GM12872 (cell line): ENCODE data around the gene SLC36A4.
A peak's percentile ranks its signal among the peaks of the same experiment; 100 is the strongest.

Experiments
- TF ChIP-seq, protein P1 (sequence below): IDR thresholded peaks from 3 replicates; pipeline ENCODE4 v1.5.1; 2011; ENCODE audit warnings: low read depth, mild to moderate bottlenecking, low read length, moderate library complexity; ENCODE audit not compliant: insufficient read depth

SLC36A4 gene

DNA sequence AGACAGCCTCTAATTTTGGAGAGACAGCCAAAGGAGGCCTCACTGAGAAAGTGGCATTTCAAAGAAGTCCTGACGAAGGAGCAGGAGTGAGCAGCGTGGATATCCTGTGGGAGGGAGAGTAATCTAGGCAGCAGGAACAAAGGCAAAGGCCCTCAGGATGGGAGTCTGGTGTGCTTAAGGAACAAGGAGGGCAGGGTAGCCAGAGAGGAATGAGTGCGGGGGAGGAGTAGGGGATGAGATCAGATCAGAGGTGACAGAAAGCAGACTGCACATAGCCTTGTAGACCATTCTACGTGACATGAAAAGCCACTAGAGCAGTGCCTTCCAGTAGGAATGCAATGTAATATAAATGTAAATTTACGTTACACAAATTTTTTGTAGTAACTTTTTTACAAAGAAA is 5.6 kb downstream of the SLC36A4 start:
- TF ChIP-seq, protein P1, sequence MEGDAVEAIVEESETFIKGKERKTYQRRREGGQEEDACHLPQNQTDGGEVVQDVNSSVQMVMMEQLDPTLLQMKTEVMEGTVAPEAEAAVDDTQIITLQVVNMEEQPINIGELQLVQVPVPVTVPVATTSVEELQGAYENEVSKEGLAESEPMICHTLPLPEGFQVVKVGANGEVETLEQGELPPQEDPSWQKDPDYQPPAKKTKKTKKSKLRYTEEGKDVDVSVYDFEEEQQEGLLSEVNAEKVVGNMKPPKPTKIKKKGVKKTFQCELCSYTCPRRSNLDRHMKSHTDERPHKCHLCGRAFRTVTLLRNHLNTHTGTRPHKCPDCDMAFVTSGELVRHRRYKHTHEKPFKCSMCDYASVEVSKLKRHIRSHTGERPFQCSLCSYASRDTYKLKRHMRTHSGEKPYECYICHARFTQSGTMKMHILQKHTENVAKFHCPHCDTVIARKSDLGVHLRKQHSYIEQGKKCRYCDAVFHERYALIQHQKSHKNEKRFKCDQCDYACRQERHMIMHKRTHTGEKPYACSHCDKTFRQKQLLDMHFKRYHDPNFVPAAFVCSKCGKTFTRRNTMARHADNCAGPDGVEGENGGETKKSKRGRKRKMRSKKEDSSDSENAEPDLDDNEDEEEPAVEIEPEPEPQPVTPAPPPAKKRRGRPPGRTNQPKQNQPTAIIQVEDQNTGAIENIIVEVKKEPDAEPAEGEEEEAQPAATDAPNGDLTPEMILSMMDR, result no peak

DNA sequence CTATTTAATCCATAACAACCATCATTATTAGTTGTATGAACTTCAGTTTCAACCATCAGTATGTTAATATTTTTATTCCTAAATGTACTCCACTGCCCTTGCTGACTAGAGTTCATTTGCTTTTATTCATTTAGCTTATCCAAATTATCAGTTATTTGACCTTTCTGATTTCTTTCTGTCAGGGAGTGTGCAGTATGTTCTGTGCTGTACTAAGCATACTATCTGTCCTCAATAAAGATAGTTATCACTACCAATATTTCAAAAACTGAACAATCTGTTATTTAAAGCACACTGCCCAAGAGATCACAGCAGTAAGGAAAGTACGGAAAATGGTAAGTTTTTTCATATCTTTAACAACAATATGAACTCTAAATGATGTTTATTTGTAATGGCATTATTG is 8.3 kb downstream of the SLC36A4 start:
- TF ChIP-seq, protein P1, result no peak

DNA sequence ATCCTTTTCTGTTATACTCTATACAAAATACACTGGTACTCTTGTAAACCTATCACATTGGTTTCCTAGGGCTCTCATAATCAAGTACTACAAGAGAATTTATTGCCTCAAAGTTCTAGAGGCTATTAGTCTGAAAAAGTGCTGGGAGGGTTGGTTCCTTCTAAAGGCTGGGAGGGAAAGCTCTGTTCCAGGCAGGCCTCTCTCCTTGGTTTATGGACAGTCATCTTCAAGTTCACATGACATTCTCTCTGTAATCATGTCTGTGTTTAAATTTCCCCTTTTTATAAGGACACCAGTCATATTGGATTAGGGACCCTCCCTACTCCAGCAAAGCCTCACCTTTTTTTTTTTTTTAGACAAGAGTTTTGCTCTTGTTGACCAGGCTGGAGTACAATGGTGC is 9.1 kb downstream of the SLC36A4 start:
- TF ChIP-seq, protein P1, result no peak

DNA sequence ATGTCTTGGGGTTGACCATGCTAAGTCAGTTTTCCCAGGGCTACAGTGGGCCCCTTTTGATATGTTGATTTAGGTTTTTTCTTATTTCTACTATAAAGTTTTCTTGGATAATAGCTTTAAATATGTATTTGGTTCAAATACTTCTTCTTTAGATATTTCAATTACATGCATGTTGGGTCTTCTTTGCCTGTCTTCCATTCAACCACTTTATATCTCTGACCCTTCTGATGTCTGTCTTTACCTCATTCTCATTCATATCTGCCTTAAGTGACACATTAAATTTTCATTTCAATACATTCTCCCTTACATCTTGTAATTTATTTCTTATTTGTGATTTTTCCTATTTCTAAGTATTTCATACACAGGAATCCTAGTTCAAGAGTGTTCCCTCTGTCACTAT is 10.5 kb downstream of the SLC36A4 start:
- TF ChIP-seq, protein P1, result no peak

DNA sequence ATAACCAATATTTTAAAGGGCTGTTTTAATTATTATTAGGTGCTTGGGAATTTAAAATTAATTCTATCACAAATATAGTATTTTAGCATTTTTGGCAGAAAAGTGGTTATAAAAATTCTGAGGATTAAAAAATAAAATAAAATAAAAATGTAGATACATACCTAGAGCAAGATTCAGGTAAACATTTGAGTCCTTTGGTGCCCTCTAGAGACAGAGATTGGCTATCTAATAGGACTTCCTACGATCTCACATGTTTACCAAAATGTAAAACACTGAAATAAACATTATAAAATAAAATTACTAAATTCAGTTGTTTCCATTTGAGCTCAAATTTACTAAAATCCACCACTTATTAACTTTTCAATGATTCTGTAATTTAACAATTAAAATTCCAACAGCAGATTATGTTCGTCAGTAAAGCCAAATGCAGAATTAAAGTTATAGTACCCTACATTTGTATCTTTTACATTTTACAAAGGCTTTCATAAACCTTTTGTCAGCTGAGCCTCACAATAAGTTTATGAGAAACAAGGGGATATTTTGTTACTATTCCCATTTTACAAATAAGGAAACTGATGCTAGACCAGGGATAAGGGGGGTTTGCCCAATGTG is 27.7 kb downstream of the SLC36A4 start:
- TF ChIP-seq, protein P1, result peak; percentile 36; the same call in 1 of the 3 replicates

GRCh38 chr11:93169143-93169542 is 28.6 kb downstream of the SLC36A4 start:
- TF ChIP-seq, protein P1, result no peak

DNA sequence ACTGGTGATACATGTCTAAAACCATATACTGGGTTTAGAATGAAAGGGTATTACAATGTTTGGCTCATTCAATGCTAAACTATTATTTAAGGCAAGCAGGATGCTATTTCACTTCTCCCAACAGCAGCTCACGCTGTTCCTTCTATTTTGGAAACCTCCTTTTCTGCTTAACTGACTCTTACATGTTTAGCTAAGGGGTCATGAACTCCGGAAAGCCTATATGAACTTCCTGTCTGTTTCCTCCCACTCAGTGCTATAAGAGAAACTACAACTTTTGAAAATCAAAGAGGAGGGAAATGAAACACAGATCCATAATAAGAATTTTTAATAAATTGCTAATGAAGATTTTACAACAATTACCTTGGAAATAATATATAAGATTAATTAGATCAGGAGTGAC is 30.9 kb downstream of the SLC36A4 start:
- TF ChIP-seq, protein P1, result no peak
